ENCODE data around the gene EGR2.

EGR2 gene

GRCh38 chr10:62817766-62818425 is 1.7 kb upstream of the EGR2 start:
- DNase-seq (ENCODE audit: low read depth in 2 of 2) = peak in 1 of 2 donors; percentile 38

GRCh38 chr10:62817121-62817765 is 1.1 kb upstream of the EGR2 start:
- peak in 1 of 2 donors; percentile 48 for DNase-seq (ENCODE audit: low read depth in 2 of 2)

GRCh38 chr10:62816076-62816330 is 163 bp downstream of the EGR2 start:
- DNase-seq (ENCODE audit: low read depth in 2 of 2) = no peak

- no peak for DNase-seq (ENCODE audit: low read depth in 2 of 2)
Observed at GRCh38 chr10:62815381-62816075, 638 bp downstream of the EGR2 start.

- DNase-seq (ENCODE audit: low read depth in 2 of 2) = peak in 1 of 2 donors; percentile 29
Observed at GRCh38 chr10:62814756-62815380, 1.3 kb downstream of the EGR2 start.

GRCh38 chr10:62813981-62814380 is 2.2 kb downstream of the EGR2 start:
- no peak for DNase-seq (ENCODE audit: low read depth in 2 of 2)

- DNase-seq (ENCODE audit: low read depth in 2 of 2) = peak in 1 of 2 donors; percentile 2
Observed at GRCh38 chr10:62813453-62813852, 2.7 kb downstream of the EGR2 start.

- no peak for DNase-seq (ENCODE audit: low read depth in 2 of 2)
Observed at GRCh38 chr10:62812672-62813439, 3.3 kb downstream of the EGR2 start.

- DNase-seq (ENCODE audit: low read depth in 2 of 2) = peak in 1 of 2 donors; percentile 52
Observed at GRCh38 chr10:62811159-62811875, 4.8 kb downstream of the EGR2 start.

GRCh38 chr10:62810156-62810902 is 5.8 kb downstream of the EGR2 start:
- DNase-seq (ENCODE audit: low read depth in 2 of 2) = no peak

- DNase-seq (ENCODE audit: low read depth in 2 of 2) = no peak
Observed at GRCh38 chr10:62806251-62806650, 9.9 kb downstream of the EGR2 start.

- DNase-seq (ENCODE audit: low read depth in 2 of 2) = no peak
Observed at GRCh38 chr10:62805231-62806099, 10.7 kb downstream of the EGR2 start.

GRCh38 chr10:62804356-62805230 is 11.6 kb downstream of the EGR2 start, which contains the start of gene ADO:
ADO (plus strand) TSS chr10:62804720; CDS start chr10:62805060, 340 bp downstream.
- peak in 1 of 2 donors; percentile 55 for DNase-seq (ENCODE audit: low read depth in 2 of 2)

- DNase-seq (ENCODE audit: low read depth in 2 of 2) = no peak
Observed at GRCh38 chr10:62803724-62804355, 12.3 kb downstream of the EGR2 start.

- DNase-seq (ENCODE audit: low read depth in 2 of 2) = no peak
Observed at GRCh38 chr10:62801871-62802270, 14.3 kb downstream of the EGR2 start.

GRCh38 chr10:62796896-62797295 is 19.3 kb downstream of the EGR2 start:
- no peak for DNase-seq (ENCODE audit: low read depth in 2 of 2)

GRCh38 chr10:62795762-62796161 is 20.4 kb downstream of the EGR2 start:
- no peak for DNase-seq (ENCODE audit: low read depth in 2 of 2)

- DNase-seq (ENCODE audit: low read depth in 2 of 2) = no peak
Observed at GRCh38 chr10:62795100-62795499, 21.1 kb downstream of the EGR2 start.
